GM21737 (cell line): ENCODE results near the gene CTDSPL2.
"Not testable (repeated sequence)": the region's sequence is repeated elsewhere in the genome, so short reads cannot be mapped to it uniquely, and the experiment has no call there.

ENCODE experiments used
- ATAC-seq: cut with Tn5 transposase; IDR thresholded peaks from one replicate; pipeline ENCODE4 v1.9.1; 2021; ENCODE audit warnings: mild to moderate bottlenecking, moderate library complexity; ENCODE audit not compliant: unreplicated experiment

The CTDSPL2 gene

DNA sequence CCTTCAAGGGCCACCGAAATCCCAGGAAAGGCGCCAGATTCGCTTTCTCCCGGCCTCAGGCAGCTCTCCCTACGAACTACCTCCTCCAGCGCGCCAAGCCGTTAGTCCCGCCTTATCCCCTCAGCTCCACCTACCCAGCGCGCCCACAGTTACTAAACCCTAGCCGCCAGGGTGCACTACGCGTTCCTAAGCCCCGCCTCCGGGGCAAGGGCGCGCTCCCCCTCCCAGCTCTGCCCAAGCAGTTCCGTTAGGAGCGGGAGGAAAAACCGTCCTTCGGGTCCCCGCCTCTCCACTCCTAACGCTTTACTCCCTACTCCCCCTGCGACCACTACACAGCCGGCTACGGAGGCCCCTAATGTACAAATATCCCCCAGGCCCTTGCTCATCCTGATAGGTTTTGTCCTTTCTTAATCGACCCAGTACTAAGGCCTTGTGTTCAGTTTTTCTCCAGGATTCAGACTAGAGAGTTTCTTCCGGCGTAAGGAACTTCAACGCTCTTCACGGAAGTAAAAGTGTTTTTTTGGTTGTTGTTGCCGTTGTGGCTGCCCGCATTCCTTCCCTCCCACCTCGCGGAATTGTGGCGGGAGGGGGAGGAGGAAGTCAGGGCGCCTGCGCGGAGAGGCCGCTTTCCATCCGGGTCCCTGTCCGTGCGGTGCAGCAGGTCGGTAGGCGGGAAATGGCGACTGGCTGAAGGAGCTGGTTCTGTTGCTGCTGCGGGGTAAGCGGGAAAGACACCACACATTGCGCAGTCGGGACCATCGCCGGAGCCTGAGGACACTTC, at the start of gene CTDSPL2:
Gene CTDSPL2, plus strand, starts transcription at position 655 of the 781 bp plus-strand sequence. CDS start 31,386 bp downstream, outside the sequence.
- ATAC-seq = peak; percentile 88

DNA sequence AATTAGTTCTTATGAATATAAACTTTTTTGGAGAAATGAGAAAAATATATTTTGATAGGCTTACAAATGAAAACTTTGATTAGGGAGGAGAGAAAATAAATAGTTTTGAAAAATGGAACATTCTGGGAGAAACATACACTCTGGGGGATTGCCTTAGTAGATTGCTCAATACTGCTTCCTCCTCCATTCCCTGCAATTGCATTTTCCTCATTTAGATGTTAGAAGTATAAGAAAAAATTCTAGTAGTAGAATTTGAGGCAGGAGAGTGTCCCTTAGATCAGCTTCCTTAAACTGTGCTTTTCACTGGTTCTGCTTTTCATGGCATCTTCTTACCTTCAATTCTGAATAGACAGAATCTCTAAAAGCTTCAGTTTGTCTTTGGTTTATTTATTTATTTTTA, 46.2 kb upstream of the CTDSPL2 start:
- no peak for ATAC-seq

DNA sequence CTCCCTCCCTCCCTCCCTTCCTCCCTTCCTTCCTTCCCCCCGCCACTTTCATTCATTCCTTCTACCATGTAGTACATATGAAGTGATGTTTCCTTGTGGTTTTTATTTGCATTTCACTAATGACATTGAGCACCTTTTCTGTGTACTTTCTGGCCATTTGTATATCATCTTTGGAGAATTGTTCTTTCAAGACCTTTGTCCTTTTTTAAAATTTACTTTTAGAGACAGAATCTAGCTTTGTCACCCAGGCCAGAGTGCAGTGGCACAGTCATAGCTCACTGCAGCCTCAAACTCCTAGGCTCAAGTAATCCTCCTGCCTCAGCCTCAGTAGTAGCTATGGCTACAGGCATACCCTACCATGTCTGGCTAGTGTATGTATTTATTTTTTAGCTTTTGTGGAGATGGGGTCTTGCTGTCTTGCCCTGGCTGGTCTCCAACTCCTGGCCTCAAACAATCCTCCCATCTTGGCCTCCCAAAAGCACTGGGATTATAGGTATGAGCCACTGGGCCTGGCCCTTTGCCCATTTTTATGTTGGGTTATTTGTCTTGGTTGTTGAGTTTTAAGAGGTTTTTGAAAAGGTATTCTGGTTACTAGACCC, 42.0 kb upstream of the CTDSPL2 start:
- ATAC-seq = no peak

DNA sequence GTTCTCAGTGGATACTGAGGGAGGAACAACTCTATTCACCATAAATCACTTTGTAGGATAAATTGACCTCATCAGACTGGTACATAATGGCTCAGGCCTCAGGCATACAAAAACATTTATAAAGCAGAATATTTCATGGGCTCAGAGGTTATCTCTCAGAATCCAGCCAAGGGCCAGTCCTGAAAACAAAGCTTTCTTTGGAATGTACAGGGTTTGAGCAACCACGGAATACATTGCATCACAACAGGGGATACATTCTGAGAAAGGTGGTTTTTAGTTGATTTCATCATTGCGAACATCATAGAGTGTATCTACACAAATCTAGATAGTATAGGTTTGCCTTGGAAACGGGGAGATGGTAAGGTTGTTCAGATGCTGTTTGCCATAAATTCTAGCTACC, 33.4 kb upstream of the CTDSPL2 start:
- no peak for ATAC-seq

DNA sequence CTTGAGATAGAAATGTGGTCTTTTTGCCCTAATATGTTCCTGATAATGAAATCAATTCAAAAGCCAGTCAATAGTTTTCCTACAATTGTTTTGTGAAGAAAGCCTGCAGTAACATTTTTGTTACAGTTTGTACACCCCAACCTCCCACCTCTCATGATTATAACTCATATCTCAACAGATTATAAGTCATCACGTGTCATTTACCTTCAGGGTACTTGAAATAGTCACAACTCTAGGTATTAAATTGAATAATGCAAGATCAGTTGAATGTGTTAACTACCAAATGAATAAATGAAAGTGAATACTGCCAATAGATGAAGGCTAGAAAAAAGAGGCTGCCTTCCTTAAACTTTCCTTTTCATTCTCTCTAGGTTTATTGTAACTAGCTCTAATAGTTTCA, 32.9 kb upstream of the CTDSPL2 start:
- ATAC-seq = no peak

DNA sequence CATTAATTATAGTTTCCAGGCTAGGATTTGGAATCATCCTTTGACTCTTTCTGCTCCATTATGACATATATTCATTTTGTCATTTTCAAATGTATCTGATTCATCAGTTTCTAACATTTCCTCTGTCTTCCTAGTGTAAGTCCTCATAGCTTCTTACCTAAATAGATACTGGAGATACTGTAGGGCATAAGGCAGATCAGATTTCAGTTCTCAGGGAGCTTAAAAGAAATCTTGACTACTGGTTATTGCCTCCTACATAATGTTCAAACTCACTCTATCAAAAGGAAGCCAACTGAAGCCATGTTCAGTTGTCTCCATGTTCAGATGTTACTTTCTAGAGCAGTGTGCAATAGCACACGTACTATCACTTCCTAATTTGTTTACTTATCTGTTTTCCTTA, 29.6 kb upstream of the CTDSPL2 start:
- no peak for ATAC-seq

DNA sequence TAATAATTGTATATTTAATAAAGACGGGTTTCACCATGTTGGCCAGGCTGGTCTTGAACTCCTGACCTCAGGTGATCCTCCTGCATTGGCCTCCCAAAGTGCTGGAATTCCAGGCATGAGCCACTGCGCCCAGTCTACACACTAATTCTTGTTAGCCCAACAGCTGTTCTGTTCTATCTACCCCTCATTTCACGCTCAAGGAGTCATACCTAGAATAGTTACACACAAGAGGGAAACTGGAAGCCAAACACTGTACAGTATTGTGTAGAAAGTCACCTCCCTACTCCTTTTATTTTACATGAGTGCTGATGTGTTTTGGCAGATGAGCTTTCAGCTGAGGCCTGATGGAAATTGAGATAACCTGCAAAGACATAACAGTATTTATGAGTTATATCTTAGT, 13.4 kb upstream of the CTDSPL2 start:
- ATAC-seq = no peak

DNA sequence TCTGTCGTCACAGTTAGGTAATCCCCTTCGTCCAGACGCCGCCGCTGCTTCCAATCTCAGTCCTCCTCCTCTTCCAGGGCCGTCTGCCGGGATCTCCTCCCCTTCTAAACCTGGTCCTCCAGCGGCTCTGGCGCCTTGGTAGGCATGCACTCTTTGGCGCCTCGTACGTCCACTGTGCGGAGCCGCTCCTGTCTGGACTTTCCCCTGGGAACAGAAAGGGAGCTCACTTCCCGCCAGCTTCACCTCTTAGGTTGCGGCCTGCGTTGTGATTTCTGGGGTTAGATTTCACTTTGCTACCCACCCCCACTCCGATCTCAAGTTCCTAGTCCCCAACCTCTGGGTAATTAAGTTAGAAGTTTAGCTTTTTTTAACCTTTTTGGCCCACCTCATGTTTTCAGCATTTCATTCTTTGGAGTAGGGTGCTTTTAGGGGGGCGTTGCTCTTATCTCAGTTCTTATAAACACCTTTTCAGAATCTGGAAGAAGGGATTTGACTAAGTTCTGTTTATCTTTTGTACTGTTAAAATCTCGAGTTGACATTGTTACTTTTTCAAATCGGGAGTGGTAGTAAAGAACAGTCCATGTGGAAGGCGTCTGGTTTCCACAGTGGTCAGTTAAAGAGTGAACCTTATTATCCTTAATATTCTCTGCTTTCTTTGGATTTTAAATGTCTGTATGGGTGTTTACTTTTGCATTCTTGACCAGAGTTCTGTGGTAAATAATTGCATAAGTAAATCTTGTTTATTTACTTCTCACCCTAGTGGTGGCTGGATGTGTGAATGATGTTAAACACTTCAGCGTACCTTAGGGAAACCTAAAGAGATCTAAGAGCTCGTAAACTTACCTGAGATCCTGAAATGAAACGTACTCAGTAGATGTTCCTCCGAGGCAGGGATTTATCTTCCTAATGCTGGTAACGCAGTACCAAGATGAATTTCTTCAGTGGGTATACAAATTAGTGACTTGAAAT, 611 bp downstream of the CTDSPL2 start:
- ATAC-seq = peak; percentile 18

DNA sequence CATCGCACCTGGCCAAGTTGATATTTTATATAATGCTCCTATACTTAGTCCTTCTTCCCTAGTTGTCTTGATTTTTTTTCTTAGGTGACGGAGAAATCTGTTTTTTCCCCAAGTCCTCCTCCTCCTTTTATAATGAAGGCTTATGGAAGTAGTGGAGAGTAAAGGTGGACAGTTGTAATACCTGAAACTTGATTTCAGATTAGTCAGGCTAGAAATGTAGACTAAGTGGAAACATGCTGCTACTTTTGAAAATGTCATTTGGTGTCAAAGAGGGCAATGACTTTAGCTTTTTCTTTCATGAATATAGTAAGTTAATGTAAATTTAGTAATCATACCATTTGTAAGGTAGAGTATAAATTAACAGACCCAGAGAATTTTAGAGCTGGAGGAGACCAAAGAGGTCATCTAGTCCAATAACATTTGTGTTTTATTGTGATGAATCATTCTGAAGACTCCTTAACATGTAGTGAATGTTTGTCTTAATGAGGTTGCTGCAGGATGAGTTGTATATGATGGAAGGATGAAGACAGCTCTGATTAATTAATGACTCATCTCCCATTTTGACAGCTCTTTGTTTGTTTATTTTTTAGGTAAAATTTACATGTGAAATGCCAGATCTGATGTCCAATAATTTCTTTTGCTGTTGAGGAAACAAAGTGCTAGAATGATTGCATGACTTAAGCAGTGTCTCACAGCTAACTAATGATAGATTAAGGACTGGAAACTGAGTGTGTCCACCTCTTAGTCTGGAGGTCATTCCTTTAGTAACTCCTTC, 8.7 kb downstream of the CTDSPL2 start:
- ATAC-seq = no peak

DNA sequence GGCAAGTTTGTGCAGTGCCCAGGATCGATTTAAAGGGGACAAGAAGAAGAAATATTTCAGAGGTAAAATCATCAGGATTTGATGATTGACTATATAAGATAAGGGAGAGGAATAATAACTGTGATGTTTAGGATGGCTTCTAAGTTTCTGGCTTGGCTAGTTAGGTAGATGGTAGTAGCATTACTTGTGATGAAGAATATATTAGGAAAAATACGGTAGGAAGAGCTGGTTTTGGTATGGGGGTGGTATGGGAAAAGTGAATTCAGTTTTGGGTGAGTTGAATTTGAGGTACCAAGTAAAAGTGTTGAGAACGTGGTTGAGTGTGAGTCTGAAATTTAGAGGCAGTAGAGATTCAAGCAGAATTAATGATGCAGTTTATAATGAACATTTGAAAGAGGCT, 11.0 kb downstream of the CTDSPL2 start:
- no peak for ATAC-seq

DNA sequence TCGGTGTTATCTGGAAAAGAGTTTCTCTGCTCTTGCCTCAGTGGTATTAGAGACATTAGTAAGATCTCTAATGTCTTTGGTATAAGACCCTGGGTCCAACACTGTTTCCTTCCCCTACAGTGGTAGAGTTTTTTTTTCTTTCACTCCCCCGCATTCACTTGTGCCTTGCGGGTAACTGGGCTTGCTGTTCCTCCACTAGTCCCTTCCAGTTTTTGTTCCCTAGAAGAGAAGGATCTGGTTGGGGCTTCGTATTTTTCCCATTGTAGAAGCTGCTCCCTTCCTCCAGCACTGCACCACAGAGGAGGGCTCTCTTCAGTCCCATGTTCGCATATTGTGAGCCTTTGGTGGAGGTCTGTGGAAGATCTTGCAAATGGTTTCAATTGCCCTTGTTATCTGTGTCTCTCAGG, 13.7 kb downstream of the CTDSPL2 start:
- ATAC-seq = no peak

DNA sequence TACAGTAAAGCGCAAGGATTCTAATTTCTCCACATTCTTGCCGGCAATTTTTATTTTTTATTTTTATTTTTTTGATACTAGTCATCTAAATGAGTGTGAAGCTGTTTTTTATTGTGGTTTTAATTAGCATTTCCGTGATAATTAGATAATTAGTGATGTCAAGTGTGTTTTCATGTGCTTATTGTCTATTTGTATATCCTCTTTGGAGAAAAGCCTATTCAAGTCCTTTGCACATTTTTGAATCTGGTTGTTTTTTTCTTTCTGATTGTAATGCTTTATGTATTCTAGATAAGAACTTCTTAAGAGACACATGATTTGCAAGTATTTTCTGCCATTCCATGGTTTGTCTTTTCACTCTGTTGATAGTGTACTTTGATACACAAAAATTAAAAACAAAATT, 16.1 kb downstream of the CTDSPL2 start:
- ATAC-seq = no peak

DNA sequence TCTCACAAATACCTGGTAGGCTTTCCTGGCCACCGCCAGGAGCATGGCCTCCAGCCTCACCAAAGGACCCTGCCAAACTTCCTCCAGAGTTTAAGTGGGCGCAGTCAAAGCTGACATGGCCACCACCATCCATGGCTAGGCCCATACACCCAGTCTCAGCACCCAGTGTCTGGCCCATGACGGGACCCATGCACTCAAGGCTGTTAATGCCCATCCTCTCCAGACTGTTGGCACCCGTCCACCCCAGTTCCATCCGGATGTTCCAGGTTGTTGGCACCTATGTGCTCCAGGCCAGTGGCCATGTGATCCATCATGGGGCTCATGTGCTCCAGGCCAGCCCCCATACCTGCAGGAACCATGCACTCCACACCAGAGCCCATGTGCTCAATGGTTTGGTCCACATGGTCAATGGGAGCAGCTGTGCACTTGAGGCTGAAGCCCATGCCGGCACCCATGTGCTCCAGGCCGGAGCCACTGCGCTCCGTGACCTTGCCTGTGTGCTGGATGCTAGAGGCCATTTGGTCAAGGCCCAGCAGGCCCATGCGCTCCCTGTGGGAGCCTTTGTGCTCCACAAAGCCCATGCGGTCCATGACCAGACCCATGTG, 20.4 kb downstream of the CTDSPL2 start:
- no peak for ATAC-seq

DNA sequence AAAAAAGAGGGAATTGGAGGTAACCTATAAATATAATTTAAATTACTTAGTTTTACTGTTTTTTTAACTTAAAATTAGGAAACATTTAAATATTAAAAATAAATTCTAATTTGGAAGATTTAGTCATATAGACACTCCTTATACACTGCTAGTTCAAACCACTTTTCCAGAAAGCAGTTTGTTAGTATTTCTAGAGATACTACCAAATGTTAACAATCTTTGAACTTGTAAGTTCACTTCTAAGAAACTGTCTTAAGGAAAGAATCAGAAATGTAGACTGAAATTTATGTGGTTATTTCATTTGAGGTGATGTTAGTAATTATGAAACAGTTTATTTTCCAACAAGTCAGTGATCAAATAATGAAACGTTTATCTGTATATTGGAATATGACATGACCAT, 22.7 kb downstream of the CTDSPL2 start:
- no peak for ATAC-seq

DNA sequence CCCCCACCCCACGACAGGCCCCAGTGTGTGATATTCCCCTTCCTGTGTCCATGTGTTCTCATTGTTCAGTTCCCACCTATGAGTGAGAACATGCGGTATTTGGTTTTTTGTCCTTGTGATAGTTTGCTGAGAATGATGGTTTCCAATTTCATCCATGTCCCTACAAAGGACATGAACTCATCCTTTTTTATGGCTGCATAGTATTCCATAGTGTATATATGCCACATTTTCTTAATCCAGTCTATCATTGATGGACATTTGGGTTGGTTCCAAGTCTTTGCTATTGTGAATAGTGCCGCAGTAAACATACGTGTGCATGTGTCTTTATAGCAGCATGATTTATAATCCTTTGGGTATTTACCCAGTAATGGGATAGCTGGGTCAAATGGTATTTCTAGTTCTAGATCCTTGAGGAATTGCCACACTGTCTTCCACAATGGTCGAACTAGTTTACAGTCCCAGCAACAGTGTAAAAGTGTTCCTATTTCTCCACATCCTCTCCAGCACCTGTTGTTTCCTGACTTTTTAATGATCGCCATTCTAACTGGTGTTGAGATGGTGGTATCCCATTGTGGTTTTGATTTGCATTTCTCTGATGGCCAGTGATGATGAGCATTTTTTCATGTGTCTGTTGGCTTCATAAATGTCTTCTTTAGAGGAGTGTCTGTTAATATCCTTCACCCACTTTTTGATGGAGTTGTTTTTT, 26.3 kb downstream of the CTDSPL2 start:
- not testable (repeated sequence) for ATAC-seq

DNA sequence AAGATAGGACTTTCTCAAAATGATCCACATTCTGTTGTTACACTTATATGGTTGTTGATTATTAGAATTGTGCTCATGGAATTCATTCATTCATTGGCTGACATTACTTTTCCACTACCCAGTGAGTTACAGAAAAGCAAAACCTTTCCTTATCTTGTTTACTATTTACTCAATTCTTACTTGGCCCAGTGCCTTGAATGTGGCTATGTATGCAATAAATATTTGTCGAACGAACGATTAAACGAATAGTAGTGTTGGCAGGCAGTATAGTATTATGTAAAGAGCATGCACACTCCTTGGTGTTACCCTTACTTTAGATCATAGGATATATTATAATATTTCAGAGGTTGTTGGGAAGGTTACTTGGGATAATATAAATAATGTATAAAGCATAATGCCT, 31.0 kb downstream of the CTDSPL2 start:
- ATAC-seq = no peak

DNA sequence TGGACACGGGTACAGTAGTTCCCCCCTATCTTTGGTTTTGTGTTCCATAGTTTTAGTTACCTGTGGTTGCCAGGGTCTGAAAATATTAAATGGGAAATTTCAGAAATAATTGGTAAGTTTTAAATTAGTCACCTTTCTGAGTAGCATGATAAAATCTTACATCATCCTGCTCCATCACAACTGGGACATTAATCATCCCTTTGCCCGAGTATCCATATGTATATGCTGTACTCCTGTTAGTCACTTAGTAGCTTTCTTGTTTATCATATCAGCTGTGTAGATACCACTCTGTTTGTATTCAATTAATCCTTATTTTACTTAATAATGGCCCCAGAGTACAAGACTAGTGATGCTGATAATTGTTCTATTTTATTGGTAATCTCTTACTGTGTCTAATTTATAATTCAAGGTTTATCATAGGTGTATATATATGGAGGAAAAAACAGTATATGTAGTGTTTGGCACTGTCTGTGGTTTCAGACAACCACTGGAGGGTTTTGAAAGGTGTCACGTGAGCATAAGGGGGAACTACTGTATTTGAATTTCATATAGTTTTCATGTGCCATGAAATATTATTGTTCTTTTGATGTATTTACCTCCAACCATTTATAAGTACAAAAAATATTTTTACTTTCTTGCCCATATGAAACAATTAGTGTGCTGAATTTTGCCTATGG, 41.4 kb downstream of the CTDSPL2 start:
- no peak for ATAC-seq

DNA sequence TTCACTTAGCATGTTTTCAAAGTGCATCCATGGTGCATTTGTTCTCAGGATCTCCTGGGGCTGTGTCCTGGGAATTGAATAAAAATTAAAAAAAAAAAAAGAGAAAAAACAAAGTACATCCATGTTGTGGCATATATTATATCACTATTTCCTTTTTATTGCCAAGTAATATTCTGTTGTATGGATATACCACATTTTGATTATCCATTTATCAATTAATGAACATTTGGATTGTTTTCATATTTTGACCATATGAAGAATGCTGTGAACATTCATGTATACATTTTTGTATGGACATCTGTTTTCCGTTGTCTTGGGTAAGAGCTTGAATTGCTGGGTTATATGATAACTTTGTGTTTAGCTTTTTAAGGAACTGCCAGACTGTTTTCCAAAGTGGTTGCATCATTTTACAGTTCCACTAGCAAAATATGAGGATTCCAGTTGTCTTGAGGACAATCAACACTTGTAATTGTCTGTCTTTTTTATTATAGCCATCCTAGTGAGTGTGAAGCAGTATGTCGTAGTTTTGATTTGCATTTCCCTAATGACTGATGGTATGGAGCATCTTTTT, 44.5 kb downstream of the CTDSPL2 start:
- no peak for ATAC-seq

DNA sequence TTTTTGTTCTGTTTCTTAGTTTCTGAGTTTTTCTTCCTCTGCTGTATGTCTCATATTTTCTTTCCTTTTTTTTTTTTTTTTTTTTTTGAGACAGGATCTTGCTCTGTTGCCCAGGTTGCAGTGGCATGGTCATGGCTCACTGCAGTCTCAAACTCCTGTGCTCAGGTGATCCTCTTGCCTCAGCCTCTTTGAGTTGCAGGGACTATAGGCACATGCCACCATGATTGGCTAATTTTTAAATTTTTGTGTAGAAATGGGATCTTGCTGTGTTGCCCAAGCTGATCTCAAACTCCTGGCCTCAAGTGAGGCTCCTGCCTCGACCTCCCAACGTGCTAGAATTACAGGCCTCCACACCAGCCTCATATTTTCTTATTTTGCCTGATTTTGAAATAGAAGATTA, 51.9 kb downstream of the CTDSPL2 start:
- no peak for ATAC-seq
